T47D (cell line): Measurements from ENCODE around the gene IL5.
A peak's percentile ranks its signal among the peaks of the same experiment; 100 is the strongest.
"Not testable (repeated sequence)": the region's sequence is repeated elsewhere in the genome, so short reads cannot be mapped to it uniquely, and the experiment has no call there.

ENCODE experiments used
- DNase-seq, 2 experiments: peaks; one replicate each; pipeline versions ENCODE4 v3.0.0 to v3.0.0-alpha.2; 2011 to 2012; ENCODE audit warnings: low read depth in 1 of 2, low spot score in 1 of 2
- JUND ChIP-seq: IDR thresholded peaks from 2 replicates; pipeline ENCODE4 v1.6.1; 2012; ENCODE audit warnings: low read depth
- in situ Hi-C: cut with HindIII; loops from 2 replicates; pipeline ENCODE4 v1.10.0; 2016; ENCODE audit warnings: low sequenced_read_pairs, low pct_unique_long_range_greater_than_20kb

Gene IL5

DNA sequence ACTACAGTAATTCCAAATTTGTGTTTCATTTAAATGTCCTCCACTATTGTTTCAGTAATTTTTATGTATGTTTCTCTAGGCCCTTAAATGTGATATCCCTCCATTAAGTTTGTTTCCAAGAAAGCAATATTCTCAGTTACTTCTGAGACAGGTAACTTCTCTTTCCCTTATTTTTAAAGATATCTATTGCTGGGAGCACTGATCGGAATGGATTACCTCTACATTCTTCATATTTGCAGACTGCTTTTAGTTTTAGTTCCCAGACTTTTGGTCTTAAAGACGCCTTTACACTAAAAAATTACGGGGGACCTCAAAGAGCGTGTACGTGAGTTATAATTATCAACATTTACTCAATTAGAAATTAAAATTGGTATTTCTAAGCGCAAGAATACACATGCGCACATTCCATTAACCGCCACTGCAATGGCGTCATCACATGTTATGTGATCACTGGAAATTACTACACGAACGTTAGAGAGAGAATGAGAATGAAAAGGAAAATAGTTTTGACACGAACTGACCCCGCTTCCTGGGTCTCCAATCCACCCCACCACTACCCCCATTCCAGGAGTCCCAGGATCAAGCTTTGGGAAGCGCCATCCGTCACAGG lies 12.9 kb upstream of the IL5 start:
- no peak for TF ChIP-seq JUND
- no peak for DNase-seq
- in situ Hi-C loops = no loop called here

DNA sequence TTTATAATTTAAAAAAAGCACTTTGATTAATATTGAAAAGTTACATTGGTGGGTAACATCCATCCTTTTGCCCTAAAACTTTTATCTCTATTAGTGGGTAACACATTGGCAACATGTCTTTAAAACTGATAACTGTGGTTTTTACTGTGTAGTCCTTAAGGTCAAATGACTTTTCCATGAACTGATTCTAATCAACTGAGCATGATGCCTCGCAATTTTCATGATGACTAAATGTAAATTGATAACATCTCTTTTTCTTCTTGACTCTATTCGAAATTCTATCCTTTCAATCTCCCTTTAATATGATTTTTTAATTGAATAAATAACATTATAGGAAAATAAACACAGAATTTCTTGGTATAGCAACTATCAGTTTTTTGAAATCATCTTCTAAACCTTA lies 6.3 kb upstream of the IL5 start:
- no peak for DNase-seq
- no peak for TF ChIP-seq JUND
- in situ Hi-C loops = no loop called here

DNA sequence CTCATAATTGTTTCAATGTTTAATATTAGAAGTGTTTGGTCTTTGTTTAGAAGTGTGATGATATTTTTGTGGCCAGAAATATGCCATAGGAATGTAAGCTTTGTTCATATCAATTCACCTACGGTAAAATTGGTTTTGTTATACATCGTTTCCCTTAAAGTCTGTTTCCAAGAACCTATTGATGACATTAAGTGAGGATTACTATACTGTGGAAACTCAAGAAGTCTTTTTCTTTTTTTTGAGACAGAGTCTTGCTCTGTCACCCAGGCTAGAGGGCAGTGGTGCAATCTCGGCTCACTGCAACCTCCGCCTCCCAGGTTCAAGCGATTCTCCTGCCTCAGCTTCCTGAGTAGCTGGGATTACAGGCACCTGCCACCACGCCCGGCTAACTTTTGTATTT lies 5.5 kb upstream of the IL5 start:
- in situ Hi-C loops, DNase-seq: not testable (repeated sequence)

- no peak for TF ChIP-seq JUND
- in situ Hi-C loops = no loop called here
- DNase-seq = no peak
Observed at GRCh38 chr5:132547269-132547668, 3.9 kb upstream of the IL5 start.

DNA sequence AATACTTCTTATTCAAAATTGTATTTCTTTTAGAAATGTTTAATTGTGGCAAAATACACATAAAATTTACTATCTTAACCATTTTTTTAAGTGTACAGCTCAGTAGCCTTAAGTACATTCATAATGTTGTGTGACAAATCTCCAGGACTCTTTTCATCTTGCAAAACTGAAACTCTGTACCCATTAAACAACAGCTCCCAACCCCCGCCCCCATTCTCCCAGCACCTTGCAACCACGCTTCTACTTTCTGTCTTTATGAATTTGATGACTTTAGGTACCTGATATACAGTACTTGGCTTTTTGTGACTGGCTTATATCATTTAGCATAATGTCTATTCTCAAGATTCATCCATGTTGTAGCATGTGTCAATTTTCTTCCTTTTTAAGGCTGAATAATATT lies 2.8 kb upstream of the IL5 start:
- in situ Hi-C loops = no loop called here
- no peak for DNase-seq
- no peak for TF ChIP-seq JUND

GRCh38 chr5:132540764-132541163 lies 2.6 kb downstream of the IL5 start:
- in situ Hi-C loops = no loop called here
- TF ChIP-seq JUND = no peak
- no peak for DNase-seq

DNA sequence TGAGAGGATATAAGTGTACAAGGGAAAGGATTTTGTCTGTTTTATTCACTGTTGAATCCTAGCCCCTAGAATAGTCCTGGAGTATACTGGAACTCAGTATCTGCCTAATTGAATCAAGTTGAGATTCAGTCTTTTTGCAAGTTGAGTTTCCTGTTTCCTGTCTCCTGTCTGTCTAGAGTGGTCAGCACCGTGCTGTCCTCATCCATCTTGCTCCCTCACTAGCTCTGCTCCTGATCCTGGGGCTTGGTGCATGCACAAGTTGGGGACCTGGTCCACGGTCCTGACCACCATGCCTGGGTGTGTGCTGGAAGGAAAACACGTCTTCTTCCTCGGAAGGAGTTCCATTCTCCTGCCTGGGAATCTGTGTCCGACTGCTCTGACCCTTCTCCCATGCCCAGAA lies 3.2 kb downstream of the IL5 start:
- in situ Hi-C loops = no loop called here
- no peak for TF ChIP-seq JUND
- DNase-seq = no peak

- no peak for TF ChIP-seq JUND
- in situ Hi-C loops = no loop called here
- DNase-seq = no peak
Observed at GRCh38 chr5:132539716-132540115, 3.6 kb downstream of the IL5 start.

- DNase-seq = no peak
- in situ Hi-C loops = no loop called here
- TF ChIP-seq JUND = no peak
Observed at GRCh38 chr5:132530946-132531345, 12.4 kb downstream of the IL5 start.

GRCh38 chr5:132528866-132529634 lies 14.3 kb downstream of the IL5 start:
- in situ Hi-C loops = no loop called here
- DNase-seq = no peak
- TF ChIP-seq JUND = no peak

- no peak for TF ChIP-seq JUND
- no peak for DNase-seq
- in situ Hi-C loops = no loop called here
Observed at GRCh38 chr5:132528021-132528420, 15.3 kb downstream of the IL5 start.

DNA sequence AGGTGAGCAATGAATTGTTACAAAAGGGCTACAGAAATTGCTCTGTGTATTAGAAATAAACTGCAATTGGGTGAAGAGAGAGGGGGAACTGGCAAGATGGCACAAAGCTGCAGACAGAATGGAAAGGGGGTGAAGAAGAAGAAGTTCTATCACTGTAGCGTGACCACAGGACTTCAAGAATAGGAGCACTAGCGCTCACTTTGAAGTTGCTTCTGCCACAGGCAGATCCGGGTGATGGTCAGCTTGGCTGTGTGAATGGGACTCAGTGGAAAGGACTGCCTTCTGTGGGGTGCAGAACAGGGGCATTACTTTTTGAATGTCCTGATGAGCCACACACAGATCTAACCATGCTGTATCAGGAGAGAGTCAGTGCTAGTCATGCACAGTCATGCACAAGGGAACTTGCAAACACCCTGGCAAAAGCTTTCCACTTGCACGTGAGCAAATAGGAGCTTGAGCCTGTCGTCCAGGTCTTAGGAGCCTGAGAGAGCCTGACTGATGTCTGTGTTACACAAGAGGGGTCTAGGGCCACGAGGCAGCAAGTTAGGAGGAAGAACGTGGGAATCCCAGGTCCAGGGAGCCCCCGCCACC lies 16.3 kb downstream of the IL5 start:
- in situ Hi-C loops = no loop called here
- TF ChIP-seq JUND = no peak
- DNase-seq = no peak

GRCh38 chr5:132526290-132526973 lies 16.9 kb downstream of the IL5 start:
- TF ChIP-seq JUND = no peak
- in situ Hi-C loops = no loop called here
- DNase-seq = peak; percentile 16 to 75
